Activated CD8-positive, alpha-beta memory T cell treated with anti-CD3 and anti-CD28 coated beads, Interleukin-2, amount 50 U/mL, for 4 hours (primary cell): ENCODE data around the gene ARAP3.

Experiments
- DNase-seq: peaks from one replicate; pipeline ENCODE4 v3.0.0-alpha.2; 2020

The ARAP3 gene

DNA sequence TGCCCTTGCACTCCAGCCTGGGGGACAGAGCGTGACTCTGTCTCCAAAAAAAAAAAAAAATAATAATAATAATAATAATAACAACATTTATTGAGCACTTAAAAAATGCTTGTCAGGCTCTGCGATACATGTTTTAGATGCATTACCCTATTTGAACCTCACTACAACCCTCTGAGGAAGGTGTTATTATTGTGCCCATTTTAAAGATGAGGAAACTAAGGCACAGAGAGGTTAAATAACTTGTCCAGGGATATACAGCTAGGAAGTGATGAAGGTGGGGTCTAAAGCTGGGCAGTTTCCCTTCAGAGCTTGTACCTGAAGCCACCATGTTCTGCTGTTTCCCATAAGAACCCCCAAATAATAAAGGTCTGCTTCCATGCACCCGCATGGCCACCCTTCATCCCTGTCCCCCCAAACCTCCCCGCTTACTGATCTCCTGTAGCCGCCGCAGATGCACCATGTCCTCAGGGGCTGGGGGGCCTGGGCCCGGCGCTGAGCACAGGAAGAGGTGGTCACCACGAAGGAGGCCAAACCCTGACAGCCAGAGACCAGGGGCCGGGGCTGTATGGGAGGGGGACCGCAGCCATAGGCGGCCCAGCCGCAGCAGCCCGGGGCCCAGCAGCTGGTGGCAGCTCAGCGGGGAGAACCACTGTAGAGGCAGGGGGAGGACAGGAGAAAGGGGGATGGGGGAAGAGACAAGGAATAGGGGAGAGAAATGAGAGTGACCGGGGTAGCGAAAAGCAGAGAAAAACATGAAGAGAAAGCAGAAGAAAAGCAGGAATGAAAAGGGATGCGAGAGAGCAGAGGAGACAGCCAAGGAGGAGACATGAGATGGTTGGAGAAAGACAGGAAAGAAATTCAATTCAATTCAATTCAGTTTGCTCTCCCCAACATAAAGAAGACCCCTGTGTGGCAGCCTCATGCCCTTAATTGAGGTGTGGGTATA is 15.8 kb downstream of the ARAP3 start:
- no peak for DNase-seq

- DNase-seq: peak; percentile 76
Observed at GRCh38 chr5:141664733-141665461, 17.1 kb downstream of the ARAP3 start.

GRCh38 chr5:141663506-141663905 is 18.5 kb downstream of the ARAP3 start:
- DNase-seq: no peak

GRCh38 chr5:141662028-141662427 is 20.0 kb downstream of the ARAP3 start:
- no peak for DNase-seq

- DNase-seq: no peak
Observed at GRCh38 chr5:141657937-141658545, 24.0 kb downstream of the ARAP3 start.

DNA sequence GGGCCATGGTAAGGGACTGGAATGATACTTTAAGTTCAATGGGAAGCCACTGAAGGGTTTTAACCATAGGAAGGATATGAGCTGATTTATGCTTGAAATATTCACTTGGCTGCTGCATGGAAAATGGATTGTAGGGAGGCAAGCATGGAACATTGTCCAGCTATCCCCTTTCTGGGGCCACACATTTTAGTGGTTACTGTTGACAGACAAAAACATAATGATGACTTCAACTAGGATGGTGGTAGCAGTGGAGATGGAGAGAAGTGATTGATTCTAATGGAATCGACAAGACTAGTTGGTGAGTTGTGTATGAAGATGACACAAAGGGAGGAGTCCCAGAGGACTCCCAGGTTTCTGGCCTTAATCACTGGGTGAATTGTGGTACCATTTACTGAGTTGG is 24.6 kb downstream of the ARAP3 start:
- no peak for DNase-seq

- no peak for DNase-seq
Observed at GRCh38 chr5:141656396-141656795, 25.6 kb downstream of the ARAP3 start.

DNA sequence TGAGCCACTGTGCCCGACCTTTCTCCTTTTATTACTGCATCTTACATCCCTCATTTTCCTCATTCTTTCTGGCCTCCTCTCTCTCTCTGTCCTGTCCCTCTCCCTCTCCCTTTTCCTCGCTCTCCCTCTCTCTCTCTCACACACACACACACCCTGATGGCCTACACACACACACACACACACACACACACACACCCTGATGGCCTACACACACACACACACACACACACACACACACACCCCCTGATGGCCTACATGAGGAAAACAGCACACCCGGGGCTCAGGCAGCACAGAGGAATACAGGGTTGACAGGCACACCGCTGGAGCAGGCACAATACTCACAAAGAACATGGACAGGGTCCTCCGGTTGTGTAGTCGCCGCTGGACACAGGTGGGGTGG is 27.0 kb downstream of the ARAP3 start:
- no peak for DNase-seq

- DNase-seq: no peak
Observed at GRCh38 chr5:141654298-141654697, 27.7 kb downstream of the ARAP3 start.

DNA sequence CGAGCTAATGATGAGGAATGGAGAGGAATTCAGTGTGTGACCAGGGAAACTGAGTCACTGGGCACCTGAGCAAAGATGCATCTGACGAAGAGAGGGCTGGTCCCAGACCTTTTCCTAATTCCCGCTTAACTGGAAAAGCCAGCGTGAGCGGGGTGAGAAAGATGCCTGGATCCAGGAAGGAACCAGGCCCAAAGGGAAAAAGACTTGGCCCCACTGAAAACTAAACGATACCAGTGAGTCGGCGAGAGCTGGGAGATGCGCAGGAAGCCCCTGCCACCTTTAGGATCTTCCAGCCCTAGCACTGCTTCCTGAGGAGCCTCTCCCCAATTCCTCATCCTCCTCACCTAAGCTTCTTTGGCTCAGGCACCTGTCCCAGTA is 30.3 kb downstream of the ARAP3 start:
- no peak for DNase-seq

- peak; percentile 79 for DNase-seq
Observed at GRCh38 chr5:141650851-141651727, 30.9 kb downstream of the ARAP3 start, which contains the start of gene FCHSD1. TSS of gene FCHSD1 (minus strand) at chr5:141651418. CDS start at chr5:141651368, 50 bp downstream.

DNA sequence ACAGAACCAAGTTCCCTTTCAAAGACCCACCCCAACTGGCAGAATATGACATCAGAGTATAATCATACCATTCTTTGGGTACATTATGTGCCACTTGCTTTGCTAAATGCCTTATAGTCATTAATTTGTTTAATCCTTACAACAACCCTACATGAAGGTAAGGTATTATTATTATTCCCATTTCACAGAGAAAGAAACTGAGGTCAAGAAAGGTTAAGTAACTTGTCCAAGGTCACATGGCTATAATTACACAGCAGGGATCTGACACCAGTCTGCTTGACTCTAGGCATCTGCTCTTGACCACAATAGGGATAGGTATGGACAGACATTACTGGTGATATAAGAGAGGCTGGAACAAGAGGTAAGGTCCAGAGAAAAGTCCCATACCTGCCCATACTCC is 32.1 kb downstream of the ARAP3 start:
- DNase-seq: no peak

DNA sequence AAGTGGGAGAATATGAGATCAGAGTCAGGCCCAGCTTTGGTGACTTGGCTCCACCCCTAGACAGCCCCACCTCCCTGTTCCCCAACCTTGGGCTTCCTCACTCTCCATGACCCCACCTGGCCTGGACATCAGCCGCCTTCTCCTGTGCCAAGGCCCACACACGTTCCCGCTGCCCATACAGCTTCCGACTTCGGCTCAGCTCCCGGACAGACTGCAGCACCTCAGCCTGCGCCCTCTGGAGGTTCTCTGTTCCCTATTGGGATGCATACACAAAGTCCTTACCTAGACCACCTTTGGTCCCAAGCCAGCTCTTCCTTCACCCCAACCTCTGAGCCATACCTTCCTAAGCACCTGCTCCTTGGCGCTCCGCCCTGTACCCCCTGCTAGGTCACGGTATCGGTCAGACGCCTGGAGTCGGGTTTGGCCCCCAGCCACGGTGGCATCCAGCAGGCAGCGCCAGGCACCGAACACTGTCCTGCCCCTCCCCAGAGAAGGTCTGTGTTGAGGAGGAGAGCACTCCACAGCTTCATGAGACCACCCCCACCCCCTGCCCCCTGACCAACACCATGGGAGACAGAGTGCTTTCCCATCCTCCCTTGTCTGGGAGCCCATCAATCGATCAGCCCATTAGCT is 32.9 kb downstream of the ARAP3 start:
- DNase-seq: no peak

- no peak for DNase-seq
Observed at GRCh38 chr5:141647851-141648250, 34.2 kb downstream of the ARAP3 start.

DNA sequence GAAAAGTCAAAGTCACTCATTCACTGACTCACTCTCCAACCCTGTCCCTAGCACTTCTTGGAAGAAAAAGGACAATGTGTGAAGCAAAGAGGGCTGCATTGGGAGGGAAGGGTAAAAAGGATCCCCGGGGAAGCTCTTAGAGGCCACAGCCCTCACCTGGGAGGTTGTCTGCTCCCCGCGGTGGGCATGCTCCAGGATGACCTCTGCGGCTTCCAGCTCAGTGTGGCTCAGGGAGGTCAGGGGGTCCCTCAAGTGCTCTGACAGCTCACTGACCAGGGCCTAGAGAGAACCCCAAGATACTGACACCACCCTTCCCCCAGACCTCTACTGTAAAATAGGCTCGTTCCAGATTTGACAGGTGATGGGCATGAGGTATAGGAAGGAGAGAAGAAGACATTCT is 34.8 kb downstream of the ARAP3 start:
- no peak for DNase-seq

DNA sequence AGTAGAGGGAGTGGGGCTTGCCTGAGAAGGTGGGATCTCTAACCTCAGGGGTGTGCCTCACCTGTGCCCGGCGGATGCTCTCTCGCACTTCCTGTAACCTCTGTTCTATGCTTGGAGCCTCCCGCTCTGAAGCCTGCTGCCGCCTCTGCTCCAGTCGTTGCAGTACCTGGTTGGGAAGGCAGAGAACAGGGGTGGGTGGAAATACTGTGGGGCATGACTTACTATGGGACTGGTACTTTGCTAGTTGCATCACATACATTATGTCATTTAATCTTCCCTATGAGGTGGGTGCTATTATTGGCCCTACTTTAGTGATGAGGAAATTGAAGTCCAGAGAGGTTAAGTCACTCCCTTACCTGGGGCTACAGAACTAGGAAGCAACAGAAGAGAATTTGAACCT is 36.0 kb downstream of the ARAP3 start:
- DNase-seq: no peak

DNA sequence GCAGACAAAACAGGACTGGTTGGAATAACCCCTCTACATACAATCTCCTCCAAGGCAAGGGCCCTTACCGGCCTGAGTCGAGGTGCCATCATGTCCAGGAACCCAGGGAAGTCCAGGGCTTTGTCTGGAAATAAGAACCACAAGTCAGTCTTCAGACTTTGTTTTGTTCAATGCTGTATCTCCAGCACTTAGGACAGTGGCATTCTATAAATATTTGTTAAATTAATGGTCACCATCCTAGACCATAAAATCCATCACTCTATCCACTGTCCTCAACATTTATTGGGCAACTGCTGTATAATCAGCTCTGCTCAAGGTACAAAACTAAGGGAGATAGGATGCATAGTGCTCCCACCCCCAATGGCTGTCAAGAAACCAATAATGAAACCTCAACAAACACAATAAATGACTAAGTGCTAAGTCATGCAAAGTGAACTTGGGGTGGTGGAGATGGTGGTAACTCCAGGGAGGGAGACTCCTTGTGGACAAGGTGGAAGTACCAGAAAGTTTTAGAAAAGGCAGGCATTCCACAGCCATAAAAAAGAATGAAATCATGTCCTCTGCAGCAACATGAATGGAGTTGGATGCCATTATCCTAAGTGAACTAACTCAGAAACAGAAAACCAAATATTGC is 40.3 kb downstream of the ARAP3 start:
- no peak for DNase-seq

- no peak for DNase-seq
Observed at GRCh38 chr5:141640698-141641097, 41.3 kb downstream of the ARAP3 start.

- no peak for DNase-seq
Observed at GRCh38 chr5:141640051-141640415, 42.0 kb downstream of the ARAP3 start.

- DNase-seq: no peak
Observed at GRCh38 chr5:141639357-141640050, 42.5 kb downstream of the ARAP3 start.

- DNase-seq: no peak
Observed at GRCh38 chr5:141638771-141639170, 43.3 kb downstream of the ARAP3 start.
